ENCODE measurements around the gene ARAF. TPM values are rescaled to one million over a fixed set of nuclear protein-coding genes. Genes with fewer than 3 reads are reported as not detected.
"Not testable (repeated sequence)": the region's sequence is repeated elsewhere in the genome, so short reads cannot be mapped to it uniquely, and the experiment has no call there.

ARAF gene
- total RNA-seq: 10 to 100 TPM; 66.4 to 68.6 TPM

DNA sequence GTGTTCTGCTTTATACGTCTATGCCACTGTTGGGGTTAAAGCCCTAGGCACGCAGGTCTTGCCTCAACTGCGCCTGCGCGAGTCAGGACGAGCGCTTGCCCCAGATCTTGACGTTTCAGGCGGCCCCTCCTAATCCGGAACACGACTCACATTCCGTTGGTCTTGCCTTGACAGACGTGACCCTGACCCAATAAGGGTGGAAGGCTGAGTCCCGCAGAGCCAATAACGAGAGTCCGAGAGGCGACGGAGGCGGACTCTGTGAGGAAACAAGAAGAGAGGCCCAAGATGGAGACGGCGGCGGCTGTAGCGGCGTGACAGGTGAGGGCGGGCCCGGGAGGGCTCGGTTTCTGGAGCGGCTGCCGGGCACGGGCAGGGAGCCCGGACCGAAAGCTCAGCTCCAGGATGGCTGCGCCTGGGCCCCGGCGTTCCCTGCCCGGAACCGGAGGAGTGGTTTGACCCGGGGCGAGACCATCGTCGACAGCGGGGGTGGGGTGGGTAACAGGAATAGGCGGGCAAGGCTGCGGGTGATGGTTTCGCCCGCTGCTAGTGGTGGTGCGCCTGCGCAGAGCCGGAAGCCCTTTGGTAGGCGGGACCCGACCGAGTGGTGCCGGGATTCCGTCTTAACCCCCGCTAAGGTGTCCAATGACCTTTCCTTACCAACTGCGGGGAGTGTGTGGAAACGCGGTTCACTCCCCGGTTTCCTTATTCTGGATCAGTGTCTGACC, at the start of gene ARAF:
TSS of gene ARAF (plus strand) at position 272 of the 725 bp plus-strand sequence. CDS start 1,763 bp downstream, outside the sequence.
- no peaks in the 10 kb centered on the region for H3K27me3 Mint-ChIP-seq
- ChIA-PET POLR2A (no interaction called here), CTCF (no interaction called here)
- peaks cover 41% of the 10 kb centered on the region for H3K4me1 Mint-ChIP-seq (ENCODE audit: low read depth)
- intact Hi-C loops (cut with micrococcal nuclease): loop anchor here (1.0 to 5.0 kb wide), 5 partner anchors 18 to 461 kb away; partner anchors contain the start of genes CFP, ELK1 and UXT
- H3K36me3 Mint-ChIP-seq: peaks cover 13% of the 10 kb centered on the region
- H3K9me3 Mint-ChIP-seq: no peaks in the 10 kb centered on the region
- peak within 1 kb of the TSS; percentile 80 for H3K4me3 Mint-ChIP-seq
- DNase-seq: peak; percentile 97
- H3K27ac Mint-ChIP-seq: peak within 1 kb of the TSS; percentile 93

DNA sequence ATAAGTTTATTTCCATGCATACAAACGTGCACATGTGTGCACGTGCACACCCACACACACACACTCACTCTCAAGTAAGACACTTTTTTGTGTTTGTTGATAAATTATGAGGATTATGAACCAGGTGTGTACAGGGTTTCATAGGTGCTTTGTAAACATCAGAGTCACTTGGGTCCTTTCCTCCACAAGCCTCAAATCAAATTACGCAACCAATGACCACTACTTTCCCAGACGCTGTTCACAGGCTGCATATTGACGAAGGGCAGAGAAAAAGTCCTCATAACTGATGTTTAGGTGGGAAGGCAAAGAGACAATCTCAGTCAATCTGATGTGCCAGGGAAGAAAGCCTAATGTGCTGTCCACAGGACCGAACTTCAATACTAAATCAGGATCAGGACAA, 48.6 kb upstream of the ARAF start:
- H3K9me3 Mint-ChIP-seq; POLR2A ChIA-PET; CTCF ChIA-PET; H3K36me3 Mint-ChIP-seq; DNase-seq; H3K27ac Mint-ChIP-seq; intact Hi-C loops (cut with micrococcal nuclease); H3K27me3 Mint-ChIP-seq: not testable (repeated sequence)
- H3K4me3 Mint-ChIP-seq: peak overlapping the region; percentile 35
- peaks cover 17% of the 10 kb centered on the region for H3K4me1 Mint-ChIP-seq (ENCODE audit: low read depth)

DNA sequence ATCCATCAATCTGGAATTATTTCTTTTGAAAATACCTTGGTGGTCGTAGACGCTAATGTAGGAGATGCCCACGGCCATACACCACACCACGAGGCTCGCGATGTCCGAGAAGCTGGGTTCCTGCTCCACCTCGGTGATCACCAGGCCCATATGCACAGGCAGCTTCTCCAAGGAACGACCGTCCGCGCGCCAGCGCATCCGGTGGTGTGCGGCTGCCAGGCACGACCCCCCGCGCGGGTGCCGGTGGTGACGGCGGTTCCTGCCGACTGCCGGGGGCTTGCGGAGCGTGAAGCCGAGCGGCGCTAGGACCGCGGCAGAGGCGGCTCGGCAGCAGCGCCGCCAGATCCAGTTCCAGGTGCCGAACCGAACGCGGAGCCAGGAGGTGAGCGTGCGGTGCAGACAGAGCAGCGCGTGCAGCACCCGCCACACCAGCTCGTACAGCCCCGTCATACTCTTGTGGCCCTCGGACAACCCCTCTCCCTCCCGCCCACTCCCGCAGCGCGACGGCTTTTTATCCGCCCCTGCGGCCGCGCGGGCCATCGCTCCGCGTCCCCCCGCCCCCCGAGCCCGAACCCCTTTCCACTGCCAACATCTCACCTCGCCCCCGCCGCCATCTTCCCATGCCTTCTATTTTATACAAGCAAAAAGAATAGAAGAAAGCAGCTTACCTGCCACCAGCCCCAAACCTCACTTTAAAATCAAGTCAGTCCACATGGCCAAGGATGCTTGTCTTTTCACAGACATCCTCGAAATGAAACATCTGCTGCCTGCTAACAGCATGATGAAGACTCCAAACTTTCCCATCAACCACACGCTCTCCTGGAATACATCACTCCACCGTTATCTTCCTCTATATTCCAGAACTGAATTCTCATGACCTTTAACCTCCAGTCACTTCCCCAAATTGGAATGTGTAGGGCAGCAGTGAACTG, 47.7 kb upstream of the ARAF start:
- Mint-ChIP-seq H3K4me1 (ENCODE audit: low read depth) (peaks cover 17% of the 10 kb centered on the region), H3K4me3 (peak overlapping the region; percentile 69)
- H3K9me3 Mint-ChIP-seq; POLR2A ChIA-PET; H3K27ac Mint-ChIP-seq; H3K27me3 Mint-ChIP-seq; intact Hi-C loops (cut with micrococcal nuclease); CTCF ChIA-PET; H3K36me3 Mint-ChIP-seq: not testable (repeated sequence)
- DNase-seq: peak; percentile 15

DNA sequence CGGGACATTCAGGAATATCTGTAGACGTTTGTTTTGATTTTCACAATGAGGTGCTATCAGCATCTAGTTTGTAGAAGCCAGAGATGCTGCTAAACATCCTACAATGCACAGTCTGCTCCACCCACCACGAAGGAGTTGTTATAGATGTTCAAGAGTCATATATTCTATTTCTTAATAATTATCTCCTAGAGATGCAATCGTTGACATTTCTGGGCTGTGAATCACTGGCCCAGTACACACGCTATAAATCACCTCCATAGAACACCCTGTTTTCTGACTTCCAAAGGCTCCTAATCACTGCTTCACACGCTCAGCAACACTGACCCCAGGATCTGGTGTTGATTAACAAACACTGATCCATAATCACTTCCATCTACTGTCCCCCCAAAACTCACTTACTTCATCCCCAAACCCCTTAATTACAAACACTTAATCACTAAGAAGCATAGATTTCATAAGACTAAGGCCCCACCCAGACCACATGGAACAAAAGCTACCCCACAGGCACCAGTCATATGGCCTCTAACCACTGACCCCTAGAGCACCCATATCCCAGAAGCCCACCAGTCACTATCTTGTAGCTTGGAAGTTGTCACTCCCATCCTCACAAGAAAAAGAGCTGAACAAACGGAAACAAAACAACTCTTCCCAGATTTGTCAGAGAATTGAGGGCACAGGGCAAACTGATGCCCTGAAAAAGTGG, 46.3 kb upstream of the ARAF start:
- Mint-ChIP-seq H3K4me1 (ENCODE audit: low read depth) (peaks cover 17% of the 10 kb centered on the region), H3K27me3 (no peaks in the 10 kb centered on the region), H3K9me3 (no peaks in the 10 kb centered on the region), H3K36me3 (no peaks in the 10 kb centered on the region), H3K27ac (no peak overlapping the region), H3K4me3 (no peak overlapping the region)
- ChIA-PET CTCF (interaction anchor here (1.3 kb wide), 1 partner anchor 9 kb away, joined by 6 read pairs; no protein-coding TSS in a partner anchor), POLR2A (no interaction called here)
- no peak for DNase-seq
- intact Hi-C loops (cut with micrococcal nuclease): no loop called here

DNA sequence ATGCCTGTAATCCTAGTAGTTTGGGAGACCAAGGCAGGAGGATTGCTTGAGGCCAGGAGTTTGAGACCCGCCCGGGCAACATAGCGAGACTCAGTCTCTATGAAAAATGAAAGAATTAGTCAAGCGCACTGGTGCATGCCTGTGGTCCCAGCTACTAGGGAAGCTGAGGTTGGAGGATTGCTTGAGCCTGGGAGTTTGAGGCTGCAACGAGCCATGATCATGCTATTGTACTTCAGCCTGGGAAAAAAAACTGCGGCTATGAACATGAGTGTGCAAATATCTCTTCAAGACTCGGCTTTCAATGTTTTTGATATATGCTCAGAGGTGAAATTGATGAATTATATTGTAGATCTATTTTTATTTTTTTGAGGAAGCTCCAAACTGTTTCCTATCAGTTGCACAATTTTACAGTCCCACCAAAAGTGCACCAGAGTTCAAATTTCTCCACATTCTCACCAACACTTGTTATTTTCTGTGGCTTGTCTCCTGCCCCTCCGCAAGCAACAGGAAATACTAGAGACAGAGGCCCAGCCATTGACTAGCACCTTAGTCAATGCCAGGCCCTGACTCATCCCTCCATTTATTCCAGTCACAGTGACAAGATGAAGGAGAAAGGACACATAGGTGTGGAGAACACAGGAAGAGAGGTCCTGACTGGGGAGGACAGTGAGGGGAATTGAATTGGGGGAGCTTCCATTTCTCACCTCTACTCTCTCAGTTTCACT, 44.9 kb upstream of the ARAF start:
- peaks cover 17% of the 10 kb centered on the region for H3K4me1 Mint-ChIP-seq (ENCODE audit: low read depth)
- H3K9me3 Mint-ChIP-seq: no peaks in the 10 kb centered on the region
- CTCF ChIA-PET: no interaction called here
- H3K27me3 Mint-ChIP-seq: no peaks in the 10 kb centered on the region
- no peak overlapping the region for H3K4me3 Mint-ChIP-seq
- POLR2A ChIA-PET: no interaction called here
- DNase-seq: peak; percentile 11
- no peak overlapping the region for H3K27ac Mint-ChIP-seq
- intact Hi-C loops (cut with micrococcal nuclease): no loop called here
- no peaks in the 10 kb centered on the region for H3K36me3 Mint-ChIP-seq

DNA sequence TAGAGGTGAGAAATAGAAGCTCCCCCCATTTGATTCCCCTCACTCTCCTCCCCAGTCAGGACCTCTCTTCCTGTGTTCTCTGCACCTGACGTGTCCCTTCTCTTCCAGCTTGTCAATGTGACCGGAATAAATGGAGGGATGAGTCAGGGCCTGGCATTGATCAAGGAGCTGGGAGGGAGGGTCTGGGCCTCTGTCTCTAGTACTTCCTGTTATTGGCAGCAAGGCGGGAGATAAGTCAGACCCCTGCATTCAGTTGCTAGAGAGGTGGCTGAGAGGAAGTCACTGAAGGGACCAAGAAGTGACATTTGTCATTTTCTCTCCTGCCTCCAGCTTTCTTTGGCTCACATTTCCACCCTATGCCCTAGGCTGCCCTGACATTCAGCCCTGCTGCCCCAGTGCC, 42.9 kb upstream of the ARAF start:
- Mint-ChIP-seq H3K27me3 (no peaks in the 10 kb centered on the region), H3K27ac (no peak overlapping the region), H3K9me3 (no peaks in the 10 kb centered on the region), H3K4me3 (no peak overlapping the region), H3K4me1 (ENCODE audit: low read depth) (peaks cover 12% of the 10 kb centered on the region), H3K36me3 (no peaks in the 10 kb centered on the region)
- CTCF ChIA-PET: no interaction called here
- DNase-seq: no peak
- POLR2A ChIA-PET: no interaction called here
- intact Hi-C loops (cut with micrococcal nuclease): no loop called here

DNA sequence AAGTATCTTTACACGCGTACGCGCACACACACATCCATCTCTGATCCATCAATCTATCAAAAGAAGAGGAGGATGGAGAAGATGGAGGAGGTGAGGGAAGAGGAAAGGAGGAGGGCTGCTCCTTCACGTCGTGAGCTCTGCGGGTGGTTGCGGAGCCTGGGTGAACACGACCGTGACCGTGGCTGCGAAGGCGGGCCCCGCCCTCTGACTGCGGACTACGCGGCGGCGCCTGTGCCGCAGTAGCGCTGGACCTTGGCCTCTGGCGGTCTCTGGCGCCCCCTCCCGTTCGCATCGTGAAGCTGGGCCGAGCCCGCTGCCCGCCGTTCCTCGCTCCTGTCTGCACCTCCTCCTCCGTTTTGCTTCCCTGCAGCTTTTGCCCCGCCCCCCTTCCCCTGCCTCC, 37.7 kb upstream of the ARAF start:
- peak overlapping the region; percentile 60 for H3K4me3 Mint-ChIP-seq
- no peaks in the 10 kb centered on the region for H3K4me1 Mint-ChIP-seq (ENCODE audit: low read depth)
- no peak overlapping the region for H3K27ac Mint-ChIP-seq
- H3K27me3 Mint-ChIP-seq: no peaks in the 10 kb centered on the region
- ChIA-PET CTCF (interaction anchor here (0.6 to 3.3 kb wide), 25 partner anchors 8 to 381 kb away, joined by 3 to 23 read pairs (median 4); partner anchors contain the start of genes NDUFB11 and RBM10), POLR2A (interaction anchor here (1.2 kb wide), 1 partner anchor 332 kb away, joined by 3 read pairs; no protein-coding TSS in a partner anchor)
- H3K36me3 Mint-ChIP-seq: no peaks in the 10 kb centered on the region
- peak; percentile 86 for DNase-seq
- no peaks in the 10 kb centered on the region for H3K9me3 Mint-ChIP-seq
- intact Hi-C loops (cut with micrococcal nuclease): loop anchor here (2.0 to 5.0 kb wide), 4 partner anchors 41 to 330 kb away; partner anchors contain the start of genes UBA1 and ZNF41

DNA sequence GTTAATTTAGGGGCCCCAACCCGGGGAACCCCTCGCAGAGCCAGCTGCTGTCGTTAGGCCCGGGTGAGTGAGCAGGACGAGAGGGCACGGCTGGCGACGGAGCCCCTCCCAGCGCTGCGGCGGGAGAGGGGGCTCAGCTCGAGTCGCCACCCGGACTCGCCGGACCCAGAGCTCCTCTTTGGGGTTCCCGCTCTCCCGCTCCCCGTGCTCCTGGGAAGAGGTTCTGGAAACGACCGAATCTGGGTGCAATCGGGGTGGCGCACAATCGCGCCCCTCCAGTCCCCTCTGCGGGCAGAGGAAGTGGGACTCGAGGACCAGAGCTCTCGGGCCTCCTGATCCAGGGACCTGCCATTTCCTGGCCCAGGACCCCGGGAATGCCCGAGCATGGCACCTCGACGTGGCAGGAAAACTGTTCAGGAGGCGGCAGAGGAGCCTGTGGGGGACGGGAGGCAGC, 37.3 kb upstream of the ARAF start:
- Mint-ChIP-seq H3K4me3 (peak overlapping the region; percentile 60), H3K27me3 (no peaks in the 10 kb centered on the region), H3K9me3 (no peaks in the 10 kb centered on the region), H3K4me1 (ENCODE audit: low read depth) (no peaks in the 10 kb centered on the region), H3K36me3 (no peaks in the 10 kb centered on the region), H3K27ac (no peak overlapping the region)
- intact Hi-C loops (cut with micrococcal nuclease): loop anchor here (2.0 to 5.0 kb wide), 4 partner anchors 41 to 331 kb away; partner anchors contain the start of genes UBA1 and ZNF41
- POLR2A ChIA-PET: interaction anchor here (1.2 kb wide), 1 partner anchor 333 kb away, joined by 3 read pairs; no protein-coding TSS in a partner anchor
- CTCF ChIA-PET: interaction anchor here (0.6 to 3.3 kb wide), 24 partner anchors 9 to 381 kb away, joined by 3 to 23 read pairs (median 4); partner anchors contain the start of genes NDUFB11 and RBM10
- no peak for DNase-seq

DNA sequence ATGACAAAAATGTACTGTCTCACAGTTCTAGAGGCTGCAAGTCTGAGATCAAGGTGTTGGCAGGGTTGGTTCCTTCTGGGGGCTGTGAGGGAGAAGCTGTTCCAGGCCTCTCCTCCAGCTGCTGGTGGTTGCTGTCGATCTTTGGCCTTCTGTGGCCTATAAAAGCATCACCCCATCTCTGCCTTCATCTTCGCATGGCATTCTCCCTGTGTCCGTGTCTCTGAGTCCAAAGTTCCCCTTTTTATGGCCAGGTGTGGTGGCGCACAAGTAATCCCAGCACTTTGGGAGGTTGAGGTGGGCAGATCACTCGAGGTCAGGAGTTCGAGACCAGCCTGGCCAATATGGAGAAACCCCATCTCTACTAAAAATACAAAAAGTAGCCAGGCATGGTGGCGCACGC, 31.5 kb upstream of the ARAF start:
- CTCF ChIA-PET: no interaction called here
- no peak overlapping the region for H3K4me3 Mint-ChIP-seq
- no peaks in the 10 kb centered on the region for H3K36me3 Mint-ChIP-seq
- no peak for DNase-seq
- intact Hi-C loops (cut with micrococcal nuclease): no loop called here
- H3K27me3 Mint-ChIP-seq: no peaks in the 10 kb centered on the region
- H3K27ac Mint-ChIP-seq: no peak overlapping the region
- POLR2A ChIA-PET: no interaction called here
- H3K9me3 Mint-ChIP-seq: no peaks in the 10 kb centered on the region
- no peaks in the 10 kb centered on the region for H3K4me1 Mint-ChIP-seq (ENCODE audit: low read depth)

DNA sequence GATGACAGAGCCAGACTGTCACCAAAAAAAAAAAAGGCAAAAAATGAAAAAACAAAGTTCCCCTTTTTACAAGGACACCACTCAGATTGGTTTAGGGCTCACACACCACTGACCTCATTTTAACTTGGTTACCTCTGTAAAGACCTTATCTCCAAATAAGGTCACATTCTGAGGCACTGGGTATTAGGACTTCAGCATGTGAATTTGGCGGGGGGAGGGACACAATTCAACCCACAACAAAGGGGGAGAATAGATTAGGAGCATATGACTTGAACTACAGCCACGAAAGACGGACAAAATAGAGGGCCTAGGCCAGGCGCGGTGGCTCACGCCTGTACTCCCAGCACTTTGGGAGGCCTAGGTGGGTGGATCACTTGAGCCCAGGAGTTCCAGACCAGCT, 31.0 kb upstream of the ARAF start:
- POLR2A ChIA-PET: no interaction called here
- DNase-seq: no peak
- Mint-ChIP-seq H3K4me3 (no peak overlapping the region), H3K9me3 (no peaks in the 10 kb centered on the region), H3K27ac (no peak overlapping the region), H3K36me3 (no peaks in the 10 kb centered on the region), H3K4me1 (ENCODE audit: low read depth) (no peaks in the 10 kb centered on the region), H3K27me3 (no peaks in the 10 kb centered on the region)
- intact Hi-C loops (cut with micrococcal nuclease): no loop called here
- CTCF ChIA-PET: no interaction called here

DNA sequence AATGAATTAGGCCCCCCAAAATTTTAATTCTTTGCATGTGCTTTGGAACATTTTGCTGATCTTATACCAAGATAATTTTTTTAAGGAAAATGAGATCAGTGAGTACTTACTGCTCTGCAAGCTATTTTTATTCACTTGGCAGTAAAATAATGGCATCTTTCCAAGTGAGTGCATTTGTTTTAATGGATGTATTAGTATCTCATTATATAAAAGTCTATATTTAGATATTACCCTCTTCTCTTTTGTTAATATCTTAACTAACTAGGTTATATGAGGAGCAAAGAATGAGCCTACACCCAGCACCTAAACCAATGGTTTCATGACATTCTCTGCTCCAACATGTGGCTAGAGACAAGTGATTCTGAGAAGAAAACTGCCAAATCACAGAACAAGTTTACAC, 21.1 kb upstream of the ARAF start:
- ChIA-PET POLR2A (no interaction called here), CTCF (interaction anchor here (2.0 kb wide), 1 partner anchor 211 kb away, joined by 5 read pairs; no protein-coding TSS in a partner anchor)
- no peaks in the 10 kb centered on the region for H3K4me1 Mint-ChIP-seq (ENCODE audit: low read depth)
- H3K36me3 Mint-ChIP-seq: no peaks in the 10 kb centered on the region
- no peak overlapping the region for H3K27ac Mint-ChIP-seq
- intact Hi-C loops (cut with micrococcal nuclease): no loop called here
- no peak for DNase-seq
- H3K4me3 Mint-ChIP-seq: no peak overlapping the region
- H3K9me3 Mint-ChIP-seq: no peaks in the 10 kb centered on the region
- H3K27me3 Mint-ChIP-seq: no peaks in the 10 kb centered on the region

All from activated CD4-positive, alpha-beta memory T cell treated with anti-CD3 and anti-CD28 coated beads for 36 hours (primary cell).